Measurements from ENCODE around the gene DMKN.

Gene DMKN

DNA sequence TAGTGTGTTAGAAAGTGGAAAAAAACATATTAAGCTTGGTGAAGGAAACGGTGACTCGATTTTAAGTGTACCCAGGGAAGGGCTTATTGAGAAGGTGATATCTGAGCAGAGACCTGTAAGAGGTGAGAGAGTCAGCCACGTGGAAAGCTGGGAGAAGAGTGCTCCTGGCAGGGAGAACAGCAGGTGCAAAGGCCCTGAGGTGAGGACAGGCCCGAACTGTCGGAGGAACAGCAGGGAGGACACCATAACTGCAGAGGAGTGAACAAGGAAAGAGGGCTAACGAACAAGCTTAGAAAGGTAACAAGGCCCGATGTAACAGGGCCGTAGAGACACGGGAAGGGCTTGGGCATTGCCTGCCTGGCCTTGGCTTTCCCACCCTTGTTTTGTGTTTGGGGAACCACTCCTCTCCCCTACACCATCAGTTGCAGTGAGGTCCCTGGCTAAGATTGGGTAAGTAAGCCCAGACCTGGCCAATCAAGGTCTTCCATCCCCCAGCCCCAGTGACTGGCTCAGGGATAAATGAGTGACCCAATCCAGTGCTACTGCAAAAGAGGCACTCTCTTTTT lies 42.7 kb upstream of the DMKN start:
- Histone ChIP-seq H3K4me1 (ENCODE audit: low read length) (peaks cover 14% of the 10 kb centered on the region), H3K27ac (ENCODE audit: low read length) (no peak overlapping the region), H3K4me3 (ENCODE audit: low read length) (no peak overlapping the region), H4K20me1 (ENCODE audit: insufficient read depth, low read length) (no peaks in the 10 kb centered on the region), H3K27me3 (ENCODE audit: low read depth, low read length) (peaks cover 8% of the 10 kb centered on the region), H3K9me3 (ENCODE audit: insufficient read depth, low read length) (no peaks in the 10 kb centered on the region), H3K9ac (ENCODE audit: low read length) (no peak overlapping the region), H3K4me2 (ENCODE audit: low read length) (no peak overlapping the region), H3K36me3 (replicated peaks; ENCODE audit: low read depth, low read length) (no peaks in the 10 kb centered on the region), H2AFZ (ENCODE audit: low read depth, low read length) (no peak overlapping the region), H3K79me2 (ENCODE audit: low read length) (no peaks in the 10 kb centered on the region)
- TF ChIP-seq, protein P1, sequence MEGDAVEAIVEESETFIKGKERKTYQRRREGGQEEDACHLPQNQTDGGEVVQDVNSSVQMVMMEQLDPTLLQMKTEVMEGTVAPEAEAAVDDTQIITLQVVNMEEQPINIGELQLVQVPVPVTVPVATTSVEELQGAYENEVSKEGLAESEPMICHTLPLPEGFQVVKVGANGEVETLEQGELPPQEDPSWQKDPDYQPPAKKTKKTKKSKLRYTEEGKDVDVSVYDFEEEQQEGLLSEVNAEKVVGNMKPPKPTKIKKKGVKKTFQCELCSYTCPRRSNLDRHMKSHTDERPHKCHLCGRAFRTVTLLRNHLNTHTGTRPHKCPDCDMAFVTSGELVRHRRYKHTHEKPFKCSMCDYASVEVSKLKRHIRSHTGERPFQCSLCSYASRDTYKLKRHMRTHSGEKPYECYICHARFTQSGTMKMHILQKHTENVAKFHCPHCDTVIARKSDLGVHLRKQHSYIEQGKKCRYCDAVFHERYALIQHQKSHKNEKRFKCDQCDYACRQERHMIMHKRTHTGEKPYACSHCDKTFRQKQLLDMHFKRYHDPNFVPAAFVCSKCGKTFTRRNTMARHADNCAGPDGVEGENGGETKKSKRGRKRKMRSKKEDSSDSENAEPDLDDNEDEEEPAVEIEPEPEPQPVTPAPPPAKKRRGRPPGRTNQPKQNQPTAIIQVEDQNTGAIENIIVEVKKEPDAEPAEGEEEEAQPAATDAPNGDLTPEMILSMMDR (IDR thresholded peaks at IDR 0.05; ENCODE audit: low read depth, low read length): no peak
- TF ChIP-seq EZH2phosphoT487 (IDR thresholded peaks at IDR 0.05; ENCODE audit: low read depth): no peak

DNA sequence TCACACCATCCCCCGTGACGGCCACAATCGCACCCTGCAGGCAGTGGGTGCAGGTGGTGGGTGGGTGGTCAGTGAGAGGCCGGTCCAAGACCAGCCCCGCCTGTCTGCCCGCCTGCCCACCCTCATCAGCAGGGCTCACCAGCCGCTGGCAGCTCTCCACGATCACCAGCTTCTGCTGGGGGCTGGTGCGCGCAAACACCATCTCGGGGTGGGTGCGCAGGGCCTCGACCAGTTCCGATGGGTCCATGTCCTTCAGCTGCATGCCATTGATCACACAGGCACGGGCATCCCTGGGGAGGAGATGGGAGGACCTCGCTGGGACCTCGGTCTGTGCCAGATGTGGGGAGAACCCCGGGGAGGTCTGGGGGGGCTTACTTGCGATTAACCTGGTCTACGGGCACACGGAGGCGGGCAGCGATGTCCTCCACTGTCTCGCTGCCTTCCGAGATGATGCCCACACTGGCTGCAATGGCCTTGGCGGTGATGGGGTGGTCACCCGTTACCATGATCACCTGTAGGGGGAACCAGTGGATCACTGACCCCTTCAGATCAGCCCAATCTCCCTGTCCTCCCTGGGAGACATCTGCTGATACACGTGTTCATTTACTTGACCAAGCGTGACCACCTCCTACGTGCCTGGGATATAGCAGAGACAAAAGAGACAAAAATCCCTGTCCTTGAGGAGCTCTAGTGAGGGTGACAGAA lies 42.0 kb upstream of the DMKN start:
- no peak overlapping the region for H3K9ac ChIP-seq (ENCODE audit: low read length)
- no peaks in the 10 kb centered on the region for H3K9me3 ChIP-seq (ENCODE audit: insufficient read depth, low read length)
- H3K4me1 ChIP-seq (ENCODE audit: low read length): peaks cover 14% of the 10 kb centered on the region
- H3K27ac ChIP-seq (ENCODE audit: low read length): no peak overlapping the region
- H4K20me1 ChIP-seq (ENCODE audit: insufficient read depth, low read length): no peaks in the 10 kb centered on the region
- no peak overlapping the region for H2AFZ ChIP-seq (ENCODE audit: low read depth, low read length)
- peaks cover 6% of the 10 kb centered on the region for H3K27me3 ChIP-seq (ENCODE audit: low read depth, low read length)
- TF ChIP-seq, protein P1 (IDR thresholded peaks at IDR 0.05; ENCODE audit: low read depth, low read length): peak; percentile 54
- TF ChIP-seq EZH2phosphoT487 (IDR thresholded peaks at IDR 0.05; ENCODE audit: low read depth): no peak
- no peak overlapping the region for H3K4me3 ChIP-seq (ENCODE audit: low read length)
- H3K36me3 ChIP-seq (replicated peaks; ENCODE audit: low read depth, low read length): peaks cover 5% of the 10 kb centered on the region
- H3K79me2 ChIP-seq (ENCODE audit: low read length): no peaks in the 10 kb centered on the region
- no peak overlapping the region for H3K4me2 ChIP-seq (ENCODE audit: low read length)

DNA sequence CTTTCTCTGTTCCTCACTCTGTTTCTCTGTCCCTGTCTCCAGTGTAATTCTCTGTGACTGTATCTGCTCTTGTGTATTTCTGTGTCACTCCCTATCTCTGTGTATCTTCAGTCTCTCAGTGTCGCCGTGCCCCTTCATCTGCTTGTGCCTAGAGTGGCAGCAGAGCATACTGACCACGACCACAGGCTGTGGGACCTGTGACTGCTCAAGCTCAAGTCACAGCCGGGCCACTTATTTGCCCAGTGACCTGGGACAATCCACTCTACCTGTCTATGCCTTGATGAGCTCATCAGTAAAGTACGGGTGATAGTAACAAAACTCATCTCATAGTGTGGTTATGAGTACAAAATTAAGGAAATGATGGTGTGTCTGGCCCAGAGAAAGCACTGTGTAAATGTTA lies 40.6 kb upstream of the DMKN start:
- H2AFZ ChIP-seq (ENCODE audit: low read depth, low read length): no peak overlapping the region

DNA sequence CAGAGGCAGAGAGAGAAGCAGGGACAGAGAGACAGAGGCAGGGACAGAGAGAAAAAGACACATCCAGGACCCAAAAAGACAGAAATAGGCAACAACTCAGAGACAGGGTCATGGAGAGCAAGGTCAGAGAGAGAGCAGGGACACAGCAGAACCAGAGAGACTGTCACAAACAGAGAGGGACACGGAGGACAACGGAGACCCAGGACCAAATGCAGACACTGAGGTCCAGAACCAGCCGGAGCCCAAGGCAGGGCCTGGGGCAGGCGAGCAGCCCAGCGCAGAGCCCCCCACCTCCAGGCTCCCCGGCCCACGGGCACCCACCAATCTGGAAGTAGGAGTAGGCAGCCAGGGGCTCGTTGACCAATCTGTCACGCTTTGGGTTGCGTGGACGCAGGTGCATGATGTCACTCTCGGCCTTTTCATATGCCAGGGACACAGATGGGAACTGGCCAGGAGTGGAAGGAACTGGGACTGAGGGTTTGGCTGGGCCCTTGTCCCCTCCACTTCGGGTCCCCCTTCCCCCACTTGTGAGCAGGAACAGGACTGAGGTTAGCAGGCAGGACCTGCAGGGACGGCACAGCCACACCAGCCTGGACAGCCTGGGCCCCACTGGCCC lies 40.0 kb upstream of the DMKN start:
- Histone ChIP-seq H3K27me3 (ENCODE audit: low read depth, low read length) (no peaks in the 10 kb centered on the region), H2AFZ (ENCODE audit: low read depth, low read length) (no peak overlapping the region), H3K4me2 (ENCODE audit: low read length) (no peak overlapping the region), H4K20me1 (ENCODE audit: insufficient read depth, low read length) (no peaks in the 10 kb centered on the region), H3K9ac (ENCODE audit: low read length) (no peak overlapping the region), H3K79me2 (ENCODE audit: low read length) (no peaks in the 10 kb centered on the region), H3K4me3 (ENCODE audit: low read length) (no peak overlapping the region), H3K36me3 (replicated peaks; ENCODE audit: low read depth, low read length) (peaks cover 9% of the 10 kb centered on the region), H3K9me3 (ENCODE audit: insufficient read depth, low read length) (no peaks in the 10 kb centered on the region), H3K4me1 (ENCODE audit: low read length) (peaks cover 8% of the 10 kb centered on the region; the same call in 1 of the 2 replicates), H3K27ac (ENCODE audit: low read length) (no peak overlapping the region)
- no peak for TF ChIP-seq EZH2phosphoT487 (IDR thresholded peaks at IDR 0.05; ENCODE audit: low read depth)
- TF ChIP-seq, protein P1 (IDR thresholded peaks at IDR 0.05; ENCODE audit: low read depth, low read length): no peak

More for the DNA sequence above, 40.6 kb upstream of the DMKN start:
- Histone ChIP-seq H3K27me3 (ENCODE audit: low read depth, low read length) (no peaks in the 10 kb centered on the region), H3K9ac (ENCODE audit: low read length) (no peak overlapping the region), H3K79me2 (ENCODE audit: low read length) (no peaks in the 10 kb centered on the region), H3K4me1 (ENCODE audit: low read length) (peaks cover 8% of the 10 kb centered on the region), H3K4me3 (ENCODE audit: low read length) (no peak overlapping the region), H3K9me3 (ENCODE audit: insufficient read depth, low read length) (no peaks in the 10 kb centered on the region), H4K20me1 (ENCODE audit: insufficient read depth, low read length) (no peaks in the 10 kb centered on the region), H3K36me3 (replicated peaks; ENCODE audit: low read depth, low read length) (peaks cover 9% of the 10 kb centered on the region), H3K27ac (ENCODE audit: low read length) (no peak overlapping the region), H3K4me2 (ENCODE audit: low read length) (no peak overlapping the region)
- no peak for TF ChIP-seq EZH2phosphoT487 (IDR thresholded peaks at IDR 0.05; ENCODE audit: low read depth)
- TF ChIP-seq, protein P1 (IDR thresholded peaks at IDR 0.05; ENCODE audit: low read depth, low read length): no peak

All from OCI-LY3 (cell line).